IMR-90 (cell line): ENCODE data around the gene ANKMY2. TPM values are rescaled to one million over a fixed set of nuclear protein-coding genes. Genes with fewer than 3 reads are reported as not detected.

Experiments used
- ATAC-seq: fragments of 200-7000 bp; cut with Tn5 transposase; 2 replicates; pipeline ENCODE4 v1.9.1; 2020; ENCODE audit warnings: low read depth, mild to moderate bottlenecking, moderate library complexity
- BruUV-seq: library from RNA; stranded (reverse); fragments of 400-500 nt; replicated peaks from 2 replicates; lab custom pipeline; 2021; lab: Mats Ljungman, UMichigan
- CTCF ChIA-PET: fragments of 300-600 bp; formaldehyde crosslinking; extraction: SDS; loops from one replicate; lab custom pipeline; 2021; ENCODE audit warnings: antibody characterized with exemption; lab: Yijun Ruan, JAX
- POLR2A ChIA-PET: fragments of 300-600 bp; sonication (Branson Sonifier 250); formaldehyde crosslinking; loops from one replicate; lab custom pipeline; 2022; ENCODE audit warnings: antibody characterized with exemption; ENCODE audit not compliant: unreplicated experiment; lab: Charles Lee
- DNase-seq: peaks from one replicate; pipeline ENCODE4 v3.0.0; 2013
- H2AFZ ChIP-seq: replicated peaks from 2 replicates; pipeline ENCODE3; 2013; ENCODE audit warnings: low read length, mild to moderate bottlenecking; ENCODE audit not compliant: poor library complexity
- H2AK5ac ChIP-seq: 2 replicates; pipeline ENCODE4 v1.6.1; 2013; ENCODE audit warnings: low read depth, low read length, inconsistent platforms
- H2AK9ac ChIP-seq: replicated peaks from 2 replicates; pipeline ENCODE3; 2013; ENCODE audit warnings: mild to moderate bottlenecking, low read depth, low read length, moderate library complexity; ENCODE audit not compliant: poor library complexity
- H2BK120ac ChIP-seq: 2 replicates; pipeline ENCODE4 v1.6.1; 2013; ENCODE audit warnings: low read depth, low read length, inconsistent platforms
- H2BK15ac ChIP-seq: 3 replicates; pipeline ENCODE4 v1.6.1; 2013; ENCODE audit warnings: low read depth, low read length, inconsistent platforms
- H2BK20ac ChIP-seq: 2 replicates; pipeline ENCODE4 v1.6.1; 2013; ENCODE audit warnings: low read depth, mild to moderate bottlenecking, inconsistent platforms, low read length, moderate library complexity
- H2BK5ac ChIP-seq: 2 replicates; pipeline ENCODE4 v1.6.1; 2013; ENCODE audit warnings: mild to moderate bottlenecking, low read depth, low read length, inconsistent platforms; ENCODE audit not compliant: poor library complexity, severe bottlenecking
- H3K14ac ChIP-seq: replicated peaks from 2 replicates; pipeline ENCODE4 v1.6.1; 2013; ENCODE audit warnings: low read depth, low read length, inconsistent platforms
- H3K18ac ChIP-seq: 2 replicates; pipeline ENCODE4 v1.6.1; 2013; ENCODE audit warnings: low read depth, low read length, control low read depth
- H3K23ac ChIP-seq: 2 replicates; pipeline ENCODE4 v1.6.1; 2013; ENCODE audit warnings: low read depth, low read length, inconsistent platforms
- H3K27ac ChIP-seq: 2 replicates; pipeline ENCODE4 v1.5.1; 2013; ENCODE audit warnings: mild to moderate bottlenecking, control low read depth, low read length; ENCODE audit not compliant: insufficient read depth
- H3K27me3 ChIP-seq: 2 replicates; pipeline ENCODE4 v1.6.1; 2013; ENCODE audit warnings: low read length; ENCODE audit not compliant: control insufficient read depth, insufficient read depth
- H3K36me3 ChIP-seq: 2 replicates; pipeline ENCODE4 v1.6.1; 2013; ENCODE audit warnings: low read length, mixed read lengths; ENCODE audit not compliant: control insufficient read depth, insufficient read depth
- H3K4ac ChIP-seq: 2 replicates; pipeline ENCODE4 v1.6.1; 2013; ENCODE audit warnings: low read depth, low read length, inconsistent platforms
- H3K4me1 ChIP-seq: 2 replicates; pipeline ENCODE4 v1.6.1; 2013; ENCODE audit warnings: low read length, mixed read lengths; ENCODE audit not compliant: control insufficient read depth, insufficient read depth
- H3K4me2 ChIP-seq: 2 replicates; pipeline ENCODE4 v1.6.1; 2013; ENCODE audit warnings: low read depth, mild to moderate bottlenecking, control low read depth, low read length, moderate library complexity
- H3K4me3 ChIP-seq: 2 replicates; pipeline ENCODE4 v1.5.1; 2013; ENCODE audit warnings: low read depth, mild to moderate bottlenecking, control low read depth, low read length, moderate library complexity; ENCODE audit not compliant: insufficient read depth
- H3K56ac ChIP-seq: 2 replicates; pipeline ENCODE4 v1.6.1; 2013; ENCODE audit warnings: low read length, inconsistent platforms; ENCODE audit not compliant: insufficient read depth; ENCODE audit errors: extremely low read depth
- H3K79me1 ChIP-seq, 2 experiments: 2 replicates each; pipeline ENCODE4 v1.6.1; 2013; ENCODE audit warnings: low read length in 2 of 2, inconsistent platforms in 1 of 2, low read depth in 1 of 2
- H3K9ac ChIP-seq: 2 replicates; pipeline ENCODE4 v1.6.1; 2013; ENCODE audit warnings: low read depth, low read length, control low read depth
- H3K9me1 ChIP-seq: 2 replicates; pipeline ENCODE4 v1.6.1; 2013; ENCODE audit warnings: low read length, inconsistent platforms; ENCODE audit not compliant: insufficient read depth
- H3K9me3 ChIP-seq: 2 replicates; pipeline ENCODE4 v1.6.1; 2013; ENCODE audit warnings: low read length; ENCODE audit not compliant: control insufficient read depth, insufficient read depth
- H4K20me1 ChIP-seq: 2 replicates; pipeline ENCODE4 v1.6.1; 2013; ENCODE audit warnings: low read length, inconsistent platforms; ENCODE audit not compliant: insufficient read depth
- H4K5ac ChIP-seq: 2 replicates; pipeline ENCODE4 v1.6.1; 2013; ENCODE audit warnings: mild to moderate bottlenecking, low read depth, low read length, control low read depth
- H4K8ac ChIP-seq, 2 experiments: 2 replicates each; pipeline ENCODE4 v1.6.1; 2013; ENCODE audit warnings: low read depth in 2 of 2, low read length in 2 of 2, control low read depth in 1 of 2, inconsistent platforms in 1 of 2
- H4K91ac ChIP-seq: 2 replicates; pipeline ENCODE4 v1.6.1; 2013; ENCODE audit warnings: low read depth, low read length, inconsistent platforms; ENCODE audit not compliant: insufficient read depth
- BHLHE40 ChIP-seq: fragments of 150-350 bp; IDR thresholded peaks from 2 replicates; pipeline ENCODE4 v1.6.1; 2016; ENCODE audit warnings: mild to moderate bottlenecking, low read depth, low read length
- CEBPB ChIP-seq: IDR thresholded peaks from 2 replicates; pipeline ENCODE4 v1.6.1; 2012; ENCODE audit warnings: low read depth, low read length, improper control_type of control experiment
- CHD1 ChIP-seq: IDR thresholded peaks from 2 replicates; pipeline ENCODE4 v1.6.1; 2012; ENCODE audit warnings: low read depth, low read length, improper control_type of control experiment
- CTCF ChIP-seq: conservative IDR thresholded peaks from 2 replicates; pipeline ENCODE4 v1.5.1; 2012; ENCODE audit warnings: mild to moderate bottlenecking, low read depth, low read length, improper control_type of control experiment
- MAZ ChIP-seq: IDR thresholded peaks from 2 replicates; pipeline ENCODE4 v1.6.1; 2012; ENCODE audit warnings: low read depth, mild to moderate bottlenecking, low read length, improper control_type of control experiment, moderate library complexity, borderline replicate concordance
- POLR2A ChIP-seq: IDR thresholded peaks from 2 replicates; pipeline ENCODE4 v1.6.1; 2012; ENCODE audit warnings: mild to moderate bottlenecking, low read depth, low read length
- RAD21 ChIP-seq: IDR thresholded peaks from 2 replicates; pipeline ENCODE4 v1.6.1; 2012; ENCODE audit warnings: low read length, improper control_type of control experiment
- RCOR1 ChIP-seq: IDR thresholded peaks from 2 replicates; pipeline ENCODE4 v1.6.1; 2012; ENCODE audit warnings: mild to moderate bottlenecking, low read length, improper control_type of control experiment; ENCODE audit not compliant: insufficient replicate concordance
- RFX5 ChIP-seq: IDR thresholded peaks from 2 replicates; pipeline ENCODE4 v1.8.0; 2012; ENCODE audit warnings: low read depth, mild to moderate bottlenecking, low read length, moderate library complexity
- SMC3 ChIP-seq: fragments of 150-350 bp; IDR thresholded peaks from 2 replicates; pipeline ENCODE4 v1.6.1; 2016; ENCODE audit warnings: low read depth, mild to moderate bottlenecking, antibody characterized with exemption, low read length, moderate library complexity
- WGBS, 2 experiments: methylation state at CpG; one replicate each; pipeline versions ENCODE4 v1.1.5 to v1.1.7; 2013; ENCODE audit warnings: missing lambda C conversion rate in 2 of 2; ENCODE audit not compliant: insufficient read length in 1 of 2; ENCODE audit errors: extremely low coverage in 2 of 2; 5-methylcytosine and 5-hydroxymethylcytosine counted together
- dilution Hi-C: fragments of 300-500 bp; cut with HindIII; formaldehyde crosslinking; loops from one replicate; pipeline ENCODE4 v1.14.3; 2018; ENCODE audit warnings: low sequenced_read_pairs; ENCODE audit not compliant: unreplicated experiment
- in situ Hi-C: fragments of 300-500 bp; cut with MboI; formaldehyde crosslinking; loops from 3 replicates; pipeline ENCODE4 v1.14.3; 2019; ENCODE audit warnings: low sequenced_read_pairs, inconsistent platforms, mixed read lengths
- intact Hi-C: fragments of 100-400 bp; cut with micrococcal nuclease; formaldehyde crosslinking; loops from 2 replicates; pipeline ENCODE4 v1.10.0; 2022
- polyA plus RNA-seq, 3 experiments: library from polyadenylated mRNA; depleted of rRNA; stranded (reverse); fragments of >200 nt; gene quantifications; 2 replicates each; pipeline ENCODE4 v1.2.3, GENCODE V29; 2012; ENCODE audit warnings: low replicate concordance in 1 of 3
- total RNA-seq: library from RNA; depleted of rRNA; stranded (reverse); fragments of >200 nt; gene quantifications from 2 replicates; pipeline ENCODE4 v1.2.3, GENCODE V29; 2012
- TF ChIP-seq, protein P1 (sequence below): fragments of 150-350 bp; IDR thresholded peaks from 2 replicates; pipeline ENCODE4 v1.6.1; 2016; ENCODE audit warnings: low read depth, mild to moderate bottlenecking, low read length, moderate library complexity, borderline replicate concordance

The ANKMY2 gene
- total and polyA plus RNA-seq, 2 of the 4 experiments (the other 2 are of a cell fraction): 19.5 to 41.9 TPM

GRCh38 chr7:16615228-16615627 is 30.3 kb downstream of the ANKMY2 start:
- H3K18ac ChIP-seq: no peak overlapping the region
- no peak overlapping the region for H3K27ac ChIP-seq
- H4K8ac ChIP-seq: no peak overlapping the region
- H3K36me3 ChIP-seq: peaks cover 11% of the 10 kb centered on the region
- in situ Hi-C loops (loop anchor here (25.0 kb wide), 1 partner anchor 297 kb away; no protein-coding TSS in a partner anchor), intact Hi-C loops (no loop called here), dilution Hi-C loops (no loop called here)
- no peak overlapping the region for H2BK120ac ChIP-seq
- peaks cover 5% of the 10 kb centered on the region for H3K4me1 ChIP-seq
- no peak overlapping the region for H2AFZ ChIP-seq
- TF ChIP-seq, protein P1, sequence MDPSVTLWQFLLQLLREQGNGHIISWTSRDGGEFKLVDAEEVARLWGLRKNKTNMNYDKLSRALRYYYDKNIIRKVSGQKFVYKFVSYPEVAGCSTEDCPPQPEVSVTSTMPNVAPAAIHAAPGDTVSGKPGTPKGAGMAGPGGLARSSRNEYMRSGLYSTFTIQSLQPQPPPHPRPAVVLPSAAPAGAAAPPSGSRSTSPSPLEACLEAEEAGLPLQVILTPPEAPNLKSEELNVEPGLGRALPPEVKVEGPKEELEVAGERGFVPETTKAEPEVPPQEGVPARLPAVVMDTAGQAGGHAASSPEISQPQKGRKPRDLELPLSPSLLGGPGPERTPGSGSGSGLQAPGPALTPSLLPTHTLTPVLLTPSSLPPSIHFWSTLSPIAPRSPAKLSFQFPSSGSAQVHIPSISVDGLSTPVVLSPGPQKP: no peak
- TF ChIP-seq CHD1 (no peak), CEBPB (no peak), RAD21 (no peak), RFX5 (no peak), SMC3 (no peak), CTCF (no peak), RCOR1 (no peak), POLR2A (no peak), MAZ (no peak), BHLHE40 (no peak)
- H3K4me2 ChIP-seq: no peak overlapping the region
- no peaks in the 10 kb centered on the region for H4K20me1 ChIP-seq
- DNase-seq (no peak), ATAC-seq (no peak; the same call in 1 of the 2 replicates)
- no peak overlapping the region for H3K23ac ChIP-seq
- peaks cover 5% of the 10 kb centered on the region; the same call in 1 of the 2 replicates for H3K9me1 ChIP-seq
- WGBS, 2 experiments: no CpG with 5 or more reads among the region's 5 CpGs
- no peaks in the 10 kb centered on the region for H3K9me3 ChIP-seq
- no TSS peak for BruUV-seq
- peaks cover 5 to 6% of the 10 kb centered on the region in 2 experiments; a peak in 3 of 4 replicates for H3K79me1 ChIP-seq
- POLR2A ChIA-PET: no interaction called here
- no peak overlapping the region for H3K9ac ChIP-seq
- H3K27me3 ChIP-seq: no peaks in the 10 kb centered on the region
- CTCF ChIA-PET: no interaction called here
- no peak overlapping the region for H2AK5ac ChIP-seq
- H3K56ac ChIP-seq: no peak overlapping the region
- H4K91ac ChIP-seq: no peak overlapping the region
- H2BK20ac ChIP-seq: no peak overlapping the region
- no peak overlapping the region for H2BK15ac ChIP-seq
- no peak overlapping the region for H2BK5ac ChIP-seq
- H4K5ac ChIP-seq: no peak overlapping the region
- H3K4ac ChIP-seq: no peak overlapping the region
- no peak overlapping the region for H2AK9ac ChIP-seq
- no peak overlapping the region for H3K4me3 ChIP-seq
- H3K14ac ChIP-seq: no peak overlapping the region
